ENCODE data around the gene TFF1. TPM values are rescaled to one million over a fixed set of nuclear protein-coding genes. Genes with fewer than 3 reads are reported as not detected.

Gene TFF1
- total and polyA plus RNA-seq, 2 of the 4 experiments (the other 2 are of a cell fraction), result not detected

DNA sequence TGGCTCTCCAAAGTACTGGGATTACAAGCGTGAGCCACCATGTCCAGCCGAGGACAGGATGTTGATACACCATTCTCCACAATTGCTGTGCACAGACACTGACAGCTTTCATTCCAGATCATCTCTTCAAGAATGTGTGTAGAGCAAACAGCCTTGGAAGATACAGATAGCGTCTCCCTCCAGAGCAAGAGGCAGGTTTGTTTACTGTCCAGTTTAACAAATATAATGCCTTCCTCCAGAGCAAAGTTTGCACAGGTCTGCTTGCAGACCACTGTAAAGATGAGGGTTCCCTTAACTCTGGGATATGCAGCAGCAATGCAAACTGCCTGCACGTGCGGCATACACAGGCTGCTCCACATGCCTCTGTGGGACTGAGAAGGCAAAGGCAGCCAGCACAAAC lies 25.0 kb upstream of the TFF1 start:
- Histone ChIP-seq H2BK5ac (ENCODE audit: low read depth, low read length, poor library complexity, severe bottlenecking) (no peak overlapping the region), H3K27ac (ENCODE audit: insufficient read depth, low read length) (no peak overlapping the region), H3K14ac (replicated peaks; ENCODE audit: low read depth, low read length) (no peak overlapping the region), H4K20me1 (ENCODE audit: insufficient read depth, low read length) (no peaks in the 10 kb centered on the region), H3K23ac (ENCODE audit: low read depth, low read length) (no peak overlapping the region), H2AK9ac (replicated peaks; ENCODE audit: low read depth, low read length, poor library complexity) (no peak overlapping the region), H4K8ac (ENCODE audit: low read depth in 2 of 2, low read length in 2 of 2) (no peak overlapping the region), H3K4me1 (ENCODE audit: control insufficient read depth, insufficient read depth, low read length) (no peaks in the 10 kb centered on the region), H4K5ac (ENCODE audit: low read depth, low read length) (no peak overlapping the region), H3K56ac (ENCODE audit: extremely low read depth, insufficient read depth, low read length) (no peak overlapping the region), H3K9me3 (ENCODE audit: control insufficient read depth, insufficient read depth, low read length) (no peaks in the 10 kb centered on the region), H2BK120ac (ENCODE audit: low read depth, low read length) (no peak overlapping the region), H2AK5ac (ENCODE audit: low read depth, low read length) (no peak overlapping the region), H2BK15ac (ENCODE audit: low read depth, low read length) (no peak overlapping the region), H3K79me1 (ENCODE audit: low read depth in 1 of 2, low read length in 2 of 2) (no peaks in the 10 kb centered on the region), H3K4me3 (ENCODE audit: insufficient read depth, low read depth, low read length) (no peak overlapping the region), H3K9ac (ENCODE audit: low read depth, low read length) (no peak overlapping the region), H3K4me2 (ENCODE audit: low read depth, low read length) (no peak overlapping the region), H3K27me3 (ENCODE audit: control insufficient read depth, insufficient read depth, low read length) (peaks cover 31% of the 10 kb centered on the region), H3K4ac (ENCODE audit: low read depth, low read length) (no peak overlapping the region), H3K18ac (ENCODE audit: low read depth, low read length) (no peak overlapping the region), H2AFZ (replicated peaks; ENCODE audit: low read length, poor library complexity) (no peak overlapping the region), H3K9me1 (ENCODE audit: insufficient read depth, low read length) (no peaks in the 10 kb centered on the region), H4K91ac (ENCODE audit: insufficient read depth, low read depth, low read length) (no peak overlapping the region), H3K36me3 (ENCODE audit: control insufficient read depth, insufficient read depth, low read length) (no peaks in the 10 kb centered on the region), H2BK20ac (ENCODE audit: low read depth, low read length) (no peak overlapping the region)
- ATAC-seq (ENCODE audit: low read depth) (no peak), DNase-seq (no peak)
- intact Hi-C loops (cut with micrococcal nuclease) (no loop called here), in situ Hi-C loops (cut with MboI; ENCODE audit: low sequenced_read_pairs) (no loop called here), dilution Hi-C loops (cut with HindIII; ENCODE audit: low sequenced_read_pairs, unreplicated experiment) (no loop called here)
- BruUV-seq (replicated peaks), result no TSS peak
- CTCF ChIA-PET, result no interaction called here
- WGBS, 2 experiments (ENCODE audit: extremely low coverage in 2 of 2, insufficient read length in 1 of 2), result no CpG with 5 or more reads among the region's 5 CpGs
- POLR2A ChIA-PET (ENCODE audit: unreplicated experiment), result no interaction called here
- TF ChIP-seq RAD21 (IDR thresholded peaks at IDR 0.05; ENCODE audit: low read length), result no peak
- TF ChIP-seq CEBPB (IDR thresholded peaks at IDR 0.05; ENCODE audit: low read depth, low read length), result no peak
- TF ChIP-seq, protein P1, sequence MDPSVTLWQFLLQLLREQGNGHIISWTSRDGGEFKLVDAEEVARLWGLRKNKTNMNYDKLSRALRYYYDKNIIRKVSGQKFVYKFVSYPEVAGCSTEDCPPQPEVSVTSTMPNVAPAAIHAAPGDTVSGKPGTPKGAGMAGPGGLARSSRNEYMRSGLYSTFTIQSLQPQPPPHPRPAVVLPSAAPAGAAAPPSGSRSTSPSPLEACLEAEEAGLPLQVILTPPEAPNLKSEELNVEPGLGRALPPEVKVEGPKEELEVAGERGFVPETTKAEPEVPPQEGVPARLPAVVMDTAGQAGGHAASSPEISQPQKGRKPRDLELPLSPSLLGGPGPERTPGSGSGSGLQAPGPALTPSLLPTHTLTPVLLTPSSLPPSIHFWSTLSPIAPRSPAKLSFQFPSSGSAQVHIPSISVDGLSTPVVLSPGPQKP (IDR thresholded peaks at IDR 0.05; ENCODE audit: borderline replicate concordance, low read depth, low read length), result no peak
- TF ChIP-seq RFX5 (IDR thresholded peaks at IDR 0.05; ENCODE audit: low read depth, low read length), result no peak
- no peak for TF ChIP-seq CHD1 (IDR thresholded peaks at IDR 0.05; ENCODE audit: low read depth, low read length)
- TF ChIP-seq MAFK (IDR thresholded peaks at IDR 0.05; ENCODE audit: low read depth, low read length), result no peak
- TF ChIP-seq, protein P2, sequence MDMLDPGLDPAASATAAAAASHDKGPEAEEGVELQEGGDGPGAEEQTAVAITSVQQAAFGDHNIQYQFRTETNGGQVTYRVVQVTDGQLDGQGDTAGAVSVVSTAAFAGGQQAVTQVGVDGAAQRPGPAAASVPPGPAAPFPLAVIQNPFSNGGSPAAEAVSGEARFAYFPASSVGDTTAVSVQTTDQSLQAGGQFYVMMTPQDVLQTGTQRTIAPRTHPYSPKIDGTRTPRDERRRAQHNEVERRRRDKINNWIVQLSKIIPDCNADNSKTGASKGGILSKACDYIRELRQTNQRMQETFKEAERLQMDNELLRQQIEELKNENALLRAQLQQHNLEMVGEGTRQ (IDR thresholded peaks at IDR 0.05; ENCODE audit: low read depth, low read length), result no peak
- TF ChIP-seq SMC3 (IDR thresholded peaks at IDR 0.05; ENCODE audit: low read depth, low read length), result no peak
- TF ChIP-seq MAZ (IDR thresholded peaks at IDR 0.05; ENCODE audit: borderline replicate concordance, low read depth, low read length), result no peak
- no peak for TF ChIP-seq NFE2L2 (IDR thresholded peaks at IDR 0.05; ENCODE audit: low read depth, low read length)
